KG1 (cell line): ENCODE results near the gene TLK1.
A peak's percentile ranks its signal among the peaks of the same experiment; 100 is the strongest.
"Not testable (repeated sequence)": the region's sequence is repeated elsewhere in the genome, so short reads cannot be mapped to it uniquely, and the experiment has no call there.

Experiments used
- DNase-seq: peaks from one replicate; lab custom pipeline; 2025; lab: John Stamatoyannopoulos, UW

Gene TLK1

DNA sequence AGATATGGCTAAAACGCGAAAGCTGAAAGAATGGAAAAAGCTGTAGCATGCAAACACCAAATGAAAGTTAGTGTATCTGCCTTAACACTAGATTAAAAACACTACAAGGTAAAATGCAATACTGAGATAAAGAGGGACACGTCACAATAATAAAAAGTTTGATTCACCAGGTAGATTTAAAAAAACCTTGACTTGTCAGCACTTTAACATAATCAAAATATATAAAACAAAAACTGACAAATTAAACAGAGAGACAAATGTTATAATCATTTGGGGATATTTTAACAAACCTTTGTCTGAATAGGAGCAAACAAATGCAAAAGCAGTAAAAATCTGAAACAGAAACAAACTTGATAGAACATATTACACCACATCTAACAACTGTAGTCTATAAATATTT, 18.3 kb downstream of the TLK1 start:
- DNase-seq = no peak

DNA sequence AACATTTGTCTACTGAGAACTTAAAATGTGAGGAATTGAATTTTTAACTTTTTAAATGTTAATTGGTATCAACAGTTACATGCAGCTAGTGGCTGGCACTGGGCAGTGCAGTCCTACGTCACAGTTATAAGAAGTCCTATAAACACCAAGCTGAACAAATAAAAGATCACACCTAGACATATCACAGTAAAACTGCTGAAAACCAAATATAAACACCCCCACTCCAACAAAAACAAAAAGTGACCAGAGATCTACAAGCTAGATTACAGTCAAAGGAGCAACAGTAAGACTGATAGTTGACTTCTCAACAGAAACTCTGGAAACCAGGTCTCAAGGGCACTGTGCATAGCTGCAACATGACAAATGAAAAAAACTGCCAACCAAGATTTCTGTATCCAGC, 19.4 kb downstream of the TLK1 start:
- no peak for DNase-seq

DNA sequence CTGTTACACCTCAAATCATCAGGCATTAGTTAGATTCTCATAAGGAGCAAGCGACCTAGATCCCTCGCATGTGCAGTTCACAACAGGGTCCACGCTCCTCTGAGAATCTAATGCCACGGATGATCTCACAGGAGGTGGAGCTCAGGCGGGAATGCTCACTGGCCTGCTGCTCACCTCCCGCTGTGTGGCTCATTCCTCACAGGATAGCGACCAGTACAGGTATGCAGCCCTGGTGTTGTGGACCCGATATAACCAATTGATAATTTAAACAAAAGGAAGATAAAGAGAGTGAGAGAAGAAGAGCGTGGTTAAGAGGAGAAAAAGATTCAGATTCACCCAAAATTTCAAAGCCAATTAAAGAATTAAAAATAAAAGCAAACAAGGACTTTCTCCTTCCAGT, 20.8 kb downstream of the TLK1 start:
- DNase-seq = no peak

DNA sequence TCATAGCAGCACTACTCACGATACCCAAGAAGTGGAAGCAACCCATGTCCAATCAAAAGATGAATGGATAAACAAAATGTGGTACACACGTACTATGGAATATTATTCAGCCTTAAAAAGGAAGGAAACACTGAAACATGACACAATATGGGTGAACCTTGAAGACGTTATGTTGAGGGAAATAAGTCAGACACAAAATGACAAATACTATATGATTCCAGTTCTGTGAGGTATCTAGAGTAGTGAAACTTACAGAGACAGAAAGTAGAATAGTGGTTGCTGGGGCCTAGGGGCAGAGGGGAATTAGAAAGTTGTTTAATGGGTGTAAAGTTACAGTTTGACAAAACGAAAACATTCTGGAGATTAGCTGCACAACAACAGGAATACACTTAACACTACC, 24.7 kb downstream of the TLK1 start:
- DNase-seq = no peak

DNA sequence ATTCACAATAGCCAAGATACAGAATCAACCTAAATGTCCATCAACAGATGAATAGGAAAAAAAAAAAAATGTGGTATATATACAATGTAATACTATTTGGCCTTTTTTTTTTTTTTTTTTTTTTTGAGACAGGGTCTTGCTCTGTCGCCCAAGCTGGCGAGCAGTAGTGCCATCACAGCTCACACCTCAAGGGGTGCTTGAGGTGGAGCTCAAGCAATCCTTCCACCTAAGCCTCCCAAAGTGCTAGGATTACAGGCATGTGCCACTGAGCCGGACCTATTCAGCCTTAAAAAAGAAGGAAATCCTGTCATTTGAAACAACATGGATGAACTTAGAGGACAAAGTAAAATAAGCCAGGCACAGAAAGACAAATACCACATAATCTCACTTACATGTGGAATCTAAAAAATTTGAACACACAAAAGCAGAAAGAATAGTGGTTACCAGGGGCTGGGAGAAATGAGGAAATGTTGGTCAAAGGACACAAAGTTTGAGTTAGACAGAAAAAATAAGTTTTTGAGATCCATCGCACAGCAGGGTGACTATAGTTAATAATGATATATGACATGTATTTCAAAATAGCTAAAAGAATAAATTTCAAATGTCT, 26.0 kb downstream of the TLK1 start:
- no peak for DNase-seq

DNA sequence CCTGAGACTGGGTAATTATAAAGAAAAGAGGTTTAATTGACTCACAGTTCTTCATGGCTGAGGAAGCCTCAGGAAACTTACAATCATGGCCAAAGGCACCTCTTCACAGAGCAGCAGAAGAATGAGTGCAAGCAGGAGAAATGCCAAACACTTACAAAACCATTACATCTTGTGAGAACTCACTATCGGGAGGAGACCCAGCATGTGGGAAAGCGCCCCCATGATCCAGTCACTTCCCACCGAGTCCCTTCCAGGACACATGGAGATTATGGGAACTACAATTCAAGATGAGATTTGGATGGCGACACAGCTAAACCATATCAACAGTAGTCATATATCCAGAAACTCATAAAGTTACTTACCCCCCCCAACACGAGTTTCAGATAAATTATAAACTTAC, 28.6 kb downstream of the TLK1 start:
- DNase-seq = no peak

DNA sequence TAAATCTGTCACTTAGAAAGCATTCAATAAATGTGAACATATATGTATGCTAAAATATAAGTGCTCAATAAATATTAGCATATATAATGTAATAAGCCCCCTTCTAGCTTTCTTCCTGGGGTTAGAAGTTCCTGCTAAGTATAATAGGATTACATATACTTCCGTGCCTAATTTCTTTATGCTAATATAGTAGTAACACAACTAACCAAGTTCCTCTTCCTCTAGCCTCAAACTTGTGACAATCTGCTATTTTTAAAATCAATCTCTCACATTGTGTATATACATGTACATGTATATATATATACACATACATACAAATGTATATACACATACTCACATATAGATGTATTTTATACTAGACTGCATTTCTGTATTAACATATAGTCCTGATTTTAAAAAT, 32.2 kb downstream of the TLK1 start:
- DNase-seq = no peak

DNA sequence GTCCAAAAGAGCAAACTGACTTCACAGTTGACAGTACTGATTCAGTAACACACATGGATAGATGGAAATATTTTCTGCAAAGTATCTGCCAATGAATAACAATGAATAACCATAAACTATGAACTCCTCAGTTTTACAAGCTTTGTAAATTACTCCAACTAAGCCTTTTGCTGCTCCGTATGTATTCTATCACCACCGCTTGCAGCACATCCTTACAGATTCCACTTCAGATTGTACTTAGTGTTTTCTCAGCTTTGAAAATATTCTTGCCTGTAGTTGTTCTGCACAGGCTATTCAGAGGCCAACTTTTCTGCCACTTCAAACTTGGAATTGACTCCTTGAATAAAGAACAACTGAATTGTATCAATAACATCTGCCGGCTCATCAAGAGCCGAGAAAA, 36.2 kb downstream of the TLK1 start:
- DNase-seq = no peak

DNA sequence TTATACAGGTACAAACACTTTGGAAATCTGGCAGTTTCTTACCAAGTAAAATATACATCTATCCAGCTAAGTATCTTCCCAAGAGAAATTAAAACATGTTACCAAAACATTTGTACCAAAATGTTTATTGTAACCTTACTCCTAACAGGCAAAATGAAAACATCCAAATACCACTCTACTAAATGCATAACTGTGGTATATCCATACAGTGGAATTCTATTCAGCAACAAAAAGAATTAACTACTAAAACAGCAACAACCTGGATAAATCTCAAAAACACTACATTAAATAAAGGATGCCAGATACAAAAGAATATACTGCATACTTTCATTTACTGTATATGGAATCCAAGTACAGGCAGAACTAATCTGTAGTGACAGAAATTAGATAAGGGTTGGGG, 51.1 kb downstream of the TLK1 start:
- no peak for DNase-seq

DNA sequence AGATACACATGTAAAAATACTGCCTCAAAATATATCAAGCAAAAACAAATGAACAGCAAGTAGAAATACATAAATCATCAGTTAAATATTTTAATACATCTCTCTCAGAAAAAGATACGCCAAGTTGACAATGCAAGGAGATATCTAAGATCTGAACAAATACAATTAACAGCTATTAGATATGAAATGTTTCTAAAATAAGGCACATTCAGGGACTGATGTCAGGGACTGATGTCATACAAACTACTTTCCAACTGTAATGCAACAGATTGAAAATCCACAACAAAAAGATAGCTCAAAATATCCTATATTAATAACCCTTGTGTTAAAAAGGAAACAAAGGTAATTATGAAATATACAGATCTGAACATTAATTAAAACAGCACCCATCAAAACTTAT, 51.7 kb downstream of the TLK1 start:
- no peak for DNase-seq

DNA sequence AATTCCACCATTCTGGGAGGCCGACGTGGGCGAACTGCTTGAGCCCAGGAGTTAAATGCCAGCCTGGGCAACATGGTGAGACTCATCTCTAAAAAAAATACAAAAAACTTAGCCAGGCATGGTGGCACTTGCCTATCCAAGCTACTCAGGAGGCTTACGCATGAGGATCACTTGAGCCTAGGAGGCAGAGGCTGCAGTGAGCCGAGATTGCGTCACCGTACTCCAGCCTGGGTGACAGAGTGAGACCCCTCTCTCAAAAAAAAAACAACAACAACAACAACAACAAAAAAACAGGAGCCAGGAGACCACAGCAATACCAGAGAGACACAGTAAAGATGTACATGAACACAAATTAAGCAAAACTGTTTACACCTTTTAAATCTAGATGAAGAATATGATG, 52.9 kb downstream of the TLK1 start:
- DNase-seq = no peak

DNA sequence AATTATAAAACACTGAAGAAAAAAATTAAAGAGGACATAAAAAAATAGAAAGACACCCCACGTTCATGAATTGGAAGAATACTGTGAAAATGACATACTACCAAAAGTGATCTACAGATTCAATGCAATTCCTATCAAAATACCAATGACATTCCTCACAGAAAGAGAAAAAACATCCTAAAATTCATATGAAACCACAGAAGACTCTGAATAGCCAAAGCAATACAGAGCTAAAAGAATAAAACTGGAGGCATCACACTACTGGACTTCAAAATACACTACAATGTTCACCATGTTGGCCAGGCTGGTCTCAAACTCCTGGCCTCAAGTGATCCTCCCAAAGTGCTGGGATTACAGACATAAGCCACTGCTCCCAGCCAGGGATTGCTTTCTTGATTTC, 56.3 kb downstream of the TLK1 start:
- DNase-seq = no peak

DNA sequence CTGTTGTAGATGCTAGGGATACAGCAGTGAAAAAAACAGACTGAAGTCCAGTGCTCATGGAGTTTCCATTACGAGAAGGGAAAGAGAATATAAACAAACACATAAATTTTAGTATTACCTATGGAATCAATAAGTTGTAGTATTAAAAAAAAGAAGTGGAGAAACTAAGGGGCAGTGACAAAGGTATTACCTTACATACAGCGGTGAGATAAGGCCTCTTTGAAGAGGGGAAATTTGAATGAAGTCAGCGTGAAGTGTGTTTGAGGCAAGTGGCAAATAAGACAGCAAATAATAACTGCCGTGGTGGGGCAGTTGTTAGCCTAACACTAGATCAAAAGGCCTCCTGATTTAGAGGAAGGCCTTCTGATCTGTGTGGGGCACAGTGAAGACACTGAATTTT, 57.9 kb downstream of the TLK1 start:
- DNase-seq = no peak

DNA sequence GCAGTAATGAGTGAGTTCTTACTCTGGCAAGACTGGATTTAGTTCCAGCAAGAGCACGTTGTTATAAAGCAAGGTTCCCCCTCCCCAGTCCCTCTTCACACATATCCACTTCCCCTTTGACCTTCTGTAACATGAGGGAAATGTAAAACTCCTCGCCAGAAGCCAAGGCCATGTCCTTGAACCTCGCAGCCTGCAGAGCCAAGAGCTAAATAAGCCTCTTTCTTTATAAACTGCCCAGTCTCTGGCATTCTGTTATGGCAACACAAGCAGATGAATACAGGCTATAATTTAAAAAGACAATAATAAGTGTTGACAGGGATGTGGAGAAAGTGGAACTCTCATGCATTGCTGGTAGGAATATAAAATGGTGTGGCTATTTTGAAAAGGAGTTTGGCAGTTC, 60.3 kb downstream of the TLK1 start:
- no peak for DNase-seq

DNA sequence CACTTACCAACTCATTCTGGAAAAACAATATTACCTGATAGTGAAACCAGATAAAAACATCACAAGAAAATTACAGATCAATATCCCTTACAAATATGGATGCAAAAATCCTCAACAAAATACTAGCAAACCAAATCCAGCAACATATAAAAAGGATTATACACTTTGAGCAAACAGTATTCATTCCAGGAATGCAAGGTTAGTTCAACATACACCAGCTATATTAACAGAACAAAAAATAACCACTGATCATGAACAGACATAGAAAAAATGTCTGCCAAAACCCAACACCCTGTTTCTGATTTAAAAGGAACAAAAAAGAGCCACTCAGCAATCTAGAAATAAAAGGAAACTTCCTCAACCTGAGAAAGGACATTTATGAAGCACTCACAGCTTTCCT, 62.1 kb downstream of the TLK1 start:
- DNase-seq = no peak

DNA sequence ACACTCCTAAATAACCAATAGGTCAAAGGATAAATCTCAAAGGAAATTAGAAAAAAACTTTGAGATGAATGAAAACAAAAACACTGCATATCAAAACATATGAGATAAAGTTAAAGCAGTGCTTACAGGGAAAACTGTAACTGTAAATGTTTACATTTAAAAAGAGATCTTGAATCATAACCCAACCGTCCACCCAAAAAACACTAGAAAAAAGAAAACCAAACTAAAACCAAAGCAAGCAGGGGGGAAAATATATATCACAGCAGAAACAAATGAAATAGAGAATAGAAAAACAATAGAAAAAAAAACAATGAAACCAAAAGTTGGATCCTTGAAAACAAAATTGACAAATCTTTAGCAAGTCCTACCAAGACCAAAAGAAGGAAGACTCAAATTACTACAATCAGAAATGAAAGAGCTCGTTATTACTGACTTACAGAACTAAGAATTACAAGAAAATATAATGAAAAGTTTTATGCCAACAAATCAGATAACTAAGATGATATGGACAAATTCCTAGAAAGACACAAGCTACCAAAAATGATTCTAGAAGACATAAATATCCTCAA, 65.6 kb downstream of the TLK1 start:
- no peak for DNase-seq

DNA sequence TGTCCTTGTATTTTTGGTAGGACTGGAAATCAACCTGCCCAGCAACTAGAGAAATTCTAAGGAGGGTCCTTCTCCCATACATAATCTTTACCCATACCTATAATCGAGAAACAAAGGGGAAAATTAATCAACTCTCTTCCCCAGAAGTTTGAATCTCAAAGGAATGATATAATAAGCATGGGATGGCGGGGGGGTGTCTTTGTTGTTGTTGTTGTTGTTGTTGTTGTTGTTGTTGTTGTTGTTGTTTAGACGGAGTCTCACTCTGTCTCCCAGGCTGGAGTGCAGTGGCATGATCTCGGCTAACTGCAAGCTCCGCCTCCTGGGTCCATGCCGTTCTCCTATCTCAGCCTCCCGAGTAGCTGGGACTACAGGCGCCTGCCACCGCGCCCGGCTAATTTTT, 69.2 kb downstream of the TLK1 start:
- not testable (repeated sequence) for DNase-seq

DNA sequence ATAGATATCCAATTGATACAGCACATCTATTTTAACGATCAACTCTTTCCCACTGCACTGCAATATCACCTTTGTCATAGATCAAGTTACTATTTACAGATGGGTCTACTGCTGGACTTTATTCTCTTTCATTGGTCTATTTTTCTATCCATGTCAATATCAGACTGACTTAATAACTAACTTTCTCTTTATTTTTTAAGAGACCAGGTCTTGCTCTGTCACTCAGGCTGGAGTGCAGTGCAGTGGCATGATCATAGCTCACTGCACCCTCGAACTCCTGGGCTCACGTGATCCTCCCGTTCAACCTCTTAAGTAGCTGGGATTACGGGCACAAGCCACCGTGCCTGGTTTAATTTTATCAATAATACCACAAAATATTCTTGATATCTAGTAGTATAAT, 71.2 kb downstream of the TLK1 start:
- no peak for DNase-seq

DNA sequence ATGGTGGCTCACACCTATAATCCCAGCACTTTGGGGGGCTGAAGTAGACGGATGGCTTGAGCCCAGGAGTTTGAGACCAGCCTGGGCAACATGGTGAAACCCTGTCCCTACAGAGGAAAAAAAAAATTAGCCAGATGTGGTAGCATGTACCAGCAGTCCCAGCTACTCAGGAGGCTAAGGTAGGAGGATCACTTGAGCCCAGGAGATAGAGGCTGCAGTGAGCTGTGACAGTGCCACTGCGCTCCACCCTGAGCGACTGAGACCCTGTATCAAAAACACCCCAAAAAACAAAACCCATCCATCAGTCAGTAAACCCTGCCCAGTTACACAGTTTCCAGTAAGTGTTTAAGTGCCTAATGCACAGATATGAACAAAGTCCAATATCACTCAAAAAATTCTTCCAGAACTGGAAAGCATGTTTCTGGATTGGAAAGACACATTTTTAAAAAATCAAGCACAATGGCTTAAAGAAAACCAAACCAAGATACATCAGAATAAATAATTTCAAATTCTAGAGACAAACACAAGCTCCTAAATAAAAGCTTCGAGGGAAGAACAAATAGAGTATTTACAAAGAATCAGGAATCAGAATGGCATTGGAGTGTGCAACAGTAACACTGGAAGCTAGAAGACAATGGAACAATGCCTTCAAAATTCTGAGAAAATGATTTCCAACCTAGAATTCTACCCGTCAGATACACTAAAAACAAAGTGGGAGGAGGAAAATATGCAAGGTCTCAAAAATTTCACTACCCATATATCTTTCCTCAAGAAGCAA, 72.4 kb downstream of the TLK1 start:
- DNase-seq = no peak

DNA sequence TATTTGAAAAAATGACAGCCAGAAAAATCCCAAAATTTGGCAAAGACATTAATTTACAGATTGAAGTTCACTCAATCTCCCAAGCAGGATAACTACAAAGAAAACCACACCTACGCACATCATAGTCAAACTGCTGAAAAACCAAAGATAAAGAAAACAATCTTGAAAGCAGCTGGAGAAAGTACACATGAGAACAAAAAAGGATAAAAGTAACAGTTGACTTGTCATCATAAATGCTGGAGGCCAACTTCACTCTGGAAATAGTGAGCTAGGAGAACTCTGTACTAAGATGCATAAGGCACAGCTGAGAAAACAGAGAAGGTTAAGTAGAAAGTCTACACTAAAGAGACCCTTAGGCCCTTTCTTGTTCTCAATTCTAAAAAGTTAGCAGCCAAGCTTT, 73.1 kb downstream of the TLK1 start:
- DNase-seq = no peak

DNA sequence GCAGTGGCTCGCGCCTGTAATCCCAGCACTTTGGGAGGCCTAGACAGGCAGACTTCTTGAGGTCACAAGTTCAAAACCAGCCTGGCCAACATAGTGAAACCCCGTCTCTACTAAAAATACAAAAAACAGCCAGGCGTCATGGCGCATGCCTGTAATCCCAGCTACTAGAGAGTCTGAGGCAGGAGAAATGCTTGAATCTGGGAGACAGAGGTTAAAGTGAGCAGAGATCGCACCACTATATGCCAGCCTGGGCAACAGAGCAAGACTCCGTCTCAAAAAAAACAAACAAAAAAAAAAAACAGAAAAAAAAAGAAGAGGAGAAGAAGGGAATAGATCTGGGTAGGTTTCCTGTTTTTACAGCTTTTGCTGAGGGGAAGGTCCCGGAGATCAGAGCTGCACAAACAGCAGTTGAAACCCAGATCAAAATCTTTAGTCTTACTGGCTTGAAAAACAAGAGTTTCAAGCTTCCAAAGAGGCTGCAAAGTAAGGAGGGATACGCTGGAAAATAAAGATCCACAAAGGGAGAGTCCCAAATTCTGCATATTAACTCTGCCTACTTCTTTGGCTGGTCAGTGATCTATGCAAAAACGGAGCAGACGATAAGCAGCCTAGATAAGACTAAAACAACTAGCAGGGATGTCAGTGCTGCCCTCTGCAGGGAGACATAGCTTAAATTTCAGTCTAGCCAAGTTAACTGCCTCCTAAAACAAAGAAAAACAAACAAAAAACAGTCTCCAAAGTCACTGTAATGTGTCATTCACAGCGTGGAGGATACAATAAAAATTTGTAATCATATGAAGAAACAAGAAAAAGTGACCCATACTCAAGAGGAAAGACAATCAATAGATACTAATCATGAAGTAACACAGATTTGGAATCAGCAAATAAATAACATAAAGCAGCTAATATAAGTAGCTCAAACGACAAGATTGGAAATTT, 74.1 kb downstream of the TLK1 start:
- DNase-seq = peak; percentile 17

DNA sequence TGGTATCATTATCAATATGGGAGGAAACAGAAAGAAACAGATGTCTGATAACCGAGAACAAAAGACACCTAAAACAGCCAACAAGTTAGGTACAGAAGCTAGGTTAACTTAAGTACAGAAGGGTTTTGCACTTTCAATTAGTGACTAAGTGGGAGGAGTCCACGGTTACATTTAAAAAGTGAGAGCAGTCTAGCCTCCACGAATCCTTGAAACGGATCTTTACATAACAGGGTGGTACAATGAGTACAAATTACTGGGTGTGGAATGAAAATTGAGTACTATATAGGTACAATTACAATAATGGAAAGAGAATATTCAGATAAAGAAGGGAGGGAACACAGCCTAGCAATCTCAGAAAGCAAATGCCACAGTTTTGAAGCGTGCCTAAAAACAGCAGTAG, 76.6 kb downstream of the TLK1 start:
- no peak for DNase-seq

DNA sequence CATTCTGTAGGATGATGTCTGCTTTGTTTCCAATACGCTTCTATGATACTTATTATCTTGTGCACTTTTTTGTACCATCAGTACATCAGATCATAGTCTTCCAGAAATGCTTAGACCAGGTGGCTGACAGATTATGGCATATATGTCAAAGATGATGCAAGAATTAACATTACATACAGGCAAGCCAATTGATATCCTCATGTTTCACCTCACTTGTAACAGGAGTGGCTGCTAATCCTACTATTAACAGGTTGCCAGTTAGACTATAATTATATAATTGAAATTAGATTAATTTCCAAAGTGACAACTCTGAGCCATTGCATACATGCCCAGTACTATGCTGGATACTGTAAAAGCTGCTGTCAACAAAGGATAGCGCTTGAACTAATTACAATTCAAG, 77.2 kb downstream of the TLK1 start:
- no peak for DNase-seq
